CD4-positive, alpha-beta T cell treated with Interleukin-2 at 100 ng/mL for 4 hours (primary cell): ENCODE results near the gene HUNK.
"Not testable (repeated sequence)": the region's sequence is repeated elsewhere in the genome, so short reads cannot be mapped to it uniquely, and the experiment has no call there.

Experiments used
- DNase-seq: peaks from one replicate; pipeline ENCODE4 v3.0.0-alpha.2; 2020; ENCODE audit warnings: low spot score

HUNK gene

GRCh38 chr21:31872452-31873274 is at the start of gene HUNK:
Gene HUNK, plus strand, starts transcription at chr21:31873020. Its CDS starts 655 bp downstream, at chr21:31873675.
- no peak for DNase-seq

- no peak for DNase-seq
These were observed 42.9 kb upstream of the HUNK start for GRCh38 chr21:31829736-31830472.

GRCh38 chr21:31830701-31831100 is 42.1 kb upstream of the HUNK start:
- DNase-seq: no peak

- no peak for DNase-seq
These were observed 35.8 kb upstream of the HUNK start for GRCh38 chr21:31837041-31837440.

GRCh38 chr21:31837618-31838390 is 35.0 kb upstream of the HUNK start:
- DNase-seq: no peak

GRCh38 chr21:31838586-31839355 is 34.0 kb upstream of the HUNK start:
- no peak for DNase-seq

- no peak for DNase-seq
These were observed 28.6 kb upstream of the HUNK start for GRCh38 chr21:31844206-31844605.

GRCh38 chr21:31845151-31845729 is 27.6 kb upstream of the HUNK start:
- DNase-seq: no peak

GRCh38 chr21:31846690-31847089 is 26.1 kb upstream of the HUNK start:
- no peak for DNase-seq

GRCh38 chr21:31847761-31848160 is 25.1 kb upstream of the HUNK start:
- no peak for DNase-seq

GRCh38 chr21:31848326-31848985 is 24.4 kb upstream of the HUNK start:
- DNase-seq: no peak

- no peak for DNase-seq
These were observed 21.9 kb upstream of the HUNK start for GRCh38 chr21:31850886-31851285.

GRCh38 chr21:31855180-31855579 is 17.6 kb upstream of the HUNK start:
- no peak for DNase-seq

- no peak for DNase-seq
These were observed 15.7 kb upstream of the HUNK start for GRCh38 chr21:31857096-31857495.

- not testable (repeated sequence) for DNase-seq
These were observed 15.2 kb upstream of the HUNK start for GRCh38 chr21:31857631-31858030.

GRCh38 chr21:31860851-31861250 is 12.0 kb upstream of the HUNK start:
- DNase-seq: no peak

- DNase-seq: no peak
These were observed 10.7 kb upstream of the HUNK start for GRCh38 chr21:31862078-31862477.

- DNase-seq: no peak
These were observed 7.3 kb upstream of the HUNK start for GRCh38 chr21:31865429-31865970.

GRCh38 chr21:31866077-31866511 is 6.7 kb upstream of the HUNK start:
- peak; percentile 51 for DNase-seq

- no peak for DNase-seq
These were observed 3.1 kb upstream of the HUNK start for GRCh38 chr21:31869750-31870149.
